Kidney (tissue), 14 donors: ENCODE data around the gene TNFAIP8. TPM values are rescaled to one million over a fixed set of nuclear protein-coding genes. Genes with fewer than 3 reads are reported as not detected.
"Not testable (repeated sequence)": the region's sequence is repeated elsewhere in the genome, so short reads cannot be mapped to it uniquely, and the experiment has no call there.

Source experiments
- DNase-seq, 5 donors: peaks; one replicate each; pipeline ENCODE4 v3.0.0-alpha.2; 2013 to 2020
- FAIRE-seq: peaks from 2 replicates; lab custom pipeline; 2012; peaks lifted over from hg19 to GRCh38; lab: Jason Lieb, UNC
- H3K27ac ChIP-seq, 2 donors: one replicate each; pipeline ENCODE4 v1.7.0; 2013; ENCODE audit warnings: low read depth in 2 of 2, low read length in 2 of 2, inconsistent platforms in 1 of 2
- H3K27me3 ChIP-seq: one replicate; pipeline ENCODE4 v1.7.1; 2013; ENCODE audit warnings: low read length, inconsistent platforms; ENCODE audit not compliant: control insufficient read depth, insufficient read depth
- H3K36me3 ChIP-seq, 3 donors: one replicate each; pipeline versions ENCODE4 v1.7.0 to v1.7.1; 2013; ENCODE audit warnings: low read length in 3 of 3, control low read depth in 1 of 3, inconsistent platforms in 1 of 3; ENCODE audit not compliant: insufficient read depth in 3 of 3, control insufficient read depth in 2 of 3
- H3K4me1 ChIP-seq, 3 donors: one replicate each; pipeline versions ENCODE4 v1.7.0 to v1.7.1; 2013; ENCODE audit warnings: low read length in 3 of 3, inconsistent platforms in 1 of 3, low read depth in 1 of 3; ENCODE audit not compliant: control insufficient read depth in 2 of 3, insufficient read depth in 2 of 3
- H3K4me3 ChIP-seq, 3 donors: one replicate each; pipeline versions ENCODE4 v1.7.0 to v1.8.1; 2013; ENCODE audit warnings: low read length in 3 of 3, control low read depth in 1 of 3, inconsistent platforms in 1 of 3
- H3K9ac ChIP-seq, 3 donors: one replicate each; pipeline versions ENCODE4 v1.7.0 to v1.7.1; 2013; ENCODE audit warnings: low read length in 3 of 3, control low read depth in 1 of 3, inconsistent platforms in 1 of 3
- H3K9me3 ChIP-seq, 3 donors: one replicate each; pipeline versions ENCODE4 v1.7.0 to v1.7.1; 2013; ENCODE audit warnings: low read length in 3 of 3, control low read depth in 1 of 3, inconsistent platforms in 1 of 3; ENCODE audit not compliant: control insufficient read depth in 2 of 3, insufficient read depth in 1 of 3
- CTCF ChIP-seq: IDR thresholded peaks from 3 replicates; pipeline ENCODE4 v1.5.1; 2012; ENCODE audit warnings: mild to moderate bottlenecking, moderate library complexity, borderline replicate concordance; ENCODE audit not compliant: insufficient read depth; ENCODE audit errors: extremely low read depth
- intact Hi-C: fragments of 100-400 bp; cut with DNase I; formaldehyde crosslinking; loops from one replicate; pipeline ENCODE4 v1.11.1; 2022
- polyA plus RNA-seq: library from polyadenylated mRNA; stranded (reverse); fragments of 350-450 nt; fragmentation: Illumina TruSeq; extraction: RNeasy Lipid Tissue Mini Kit (QIAGEN cat#74804); gene quantifications from one replicate; pipeline ENCODE4 v1.2.3, GENCODE V29; 2014; ENCODE audit warnings: low read depth, low replicate concordance; ENCODE audit not compliant: insufficient read depth
- total RNA-seq: library from RNA; stranded (reverse); fragmentation: NEBNext Ultra II Directional; extraction: Animal tissue kit (Norgen Biotek cat#: 25700); gene quantifications from one replicate; pipeline ENCODE4 v1.2.1, GENCODE V29; 2021
- donor health status: control.
- donor health status: control.
- donor health status: control.
- donor health status: control.
- donor health status: control.
- donor health status: DM: yes; HTN: yes; CAD: no.
- donor health status: Normal renal cell carcinoma (clear cell type).

TNFAIP8 gene
- total and polyA plus RNA-seq, 2 donors from 2014 or later: 13.3 to 41.5 TPM

- peak; percentile 85 for FAIRE-seq
- peak overlapping the region; percentile 44 to 79 (median 66) for H3K9ac ChIP-seq
- H3K4me3 ChIP-seq: peak overlapping the region; percentile 69 to 82 (median 79)
- H3K9me3 ChIP-seq: no peaks in the 10 kb centered on the region
- no peaks in the 10 kb centered on the region for H3K27me3 ChIP-seq
- H3K27ac ChIP-seq: peak overlapping the region; percentile 73 to 80
- DNase-seq: peak in 4 of 5 donors; percentile 66 to 92 (median 84)
- H3K36me3 ChIP-seq: no peaks in the 10 kb centered on the region
- TF ChIP-seq CTCF: peak; percentile 92
- intact Hi-C loops: no loop called here
- H3K4me1 ChIP-seq: peaks cover 0 to 6% (median 0%) of the 10 kb centered on the region in 3 donors
Observed at GRCh38 chr5:119411361-119412278, 55.8 kb downstream of the TNFAIP8 start.

GRCh38 chr5:119412279-119413227 is 56.7 kb downstream of the TNFAIP8 start:
- Histone ChIP-seq H3K27ac (no peak overlapping the region), H3K9me3 (no peaks in the 10 kb centered on the region), H3K36me3 (no peaks in the 10 kb centered on the region), H3K9ac (no peak overlapping the region), H3K4me1 (peaks cover 0 to 6% (median 0%) of the 10 kb centered on the region in 3 donors), H3K27me3 (no peaks in the 10 kb centered on the region), H3K4me3 (peak overlapping the region in 1 of 3 donors; percentile 79)
- intact Hi-C loops: no loop called here
- DNase-seq (no peak), FAIRE-seq (no peak)
- TF ChIP-seq CTCF: no peak

- DNase-seq, H3K4me1 ChIP-seq, H3K9me3 ChIP-seq, H3K27me3 ChIP-seq, H3K4me3 ChIP-seq, FAIRE-seq, H3K36me3 ChIP-seq, H3K27ac ChIP-seq, H3K9ac ChIP-seq, intact Hi-C loops: not testable (repeated sequence)
Observed at GRCh38 chr5:119414124-119414734, 58.4 kb downstream of the TNFAIP8 start.
